NCI-H748 (cell line): ENCODE measurements around the gene SERPINE3.

Experiments
- DNase-seq: peaks from one replicate; lab custom pipeline; 2025; ENCODE audit not compliant: unreplicated experiment; lab: John Stamatoyannopoulos, UW

The SERPINE3 gene

GRCh38 chr13:51327961-51328360 is 11.5 kb upstream of the SERPINE3 start:
- DNase-seq, result no peak

DNA sequence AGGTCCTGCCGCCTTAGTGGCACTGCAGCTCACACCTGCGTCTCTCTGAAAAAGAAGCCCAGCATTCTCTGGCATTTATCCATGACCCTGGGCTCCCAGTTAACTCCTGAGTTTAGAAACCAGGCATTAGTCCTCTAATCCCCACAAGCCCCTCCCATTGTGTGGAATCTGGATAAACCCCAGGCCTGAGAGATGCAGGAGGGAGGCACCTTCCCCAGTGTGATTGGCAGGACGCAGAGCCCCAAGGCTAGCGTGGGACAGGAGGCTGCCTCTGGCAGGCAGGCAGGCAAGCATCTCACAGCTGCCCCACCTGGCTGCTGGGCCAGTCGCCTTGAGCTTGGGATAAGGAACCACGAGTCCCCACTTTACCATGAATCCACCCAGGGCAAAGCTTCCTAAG is 11.0 kb upstream of the SERPINE3 start:
- DNase-seq, result no peak

DNA sequence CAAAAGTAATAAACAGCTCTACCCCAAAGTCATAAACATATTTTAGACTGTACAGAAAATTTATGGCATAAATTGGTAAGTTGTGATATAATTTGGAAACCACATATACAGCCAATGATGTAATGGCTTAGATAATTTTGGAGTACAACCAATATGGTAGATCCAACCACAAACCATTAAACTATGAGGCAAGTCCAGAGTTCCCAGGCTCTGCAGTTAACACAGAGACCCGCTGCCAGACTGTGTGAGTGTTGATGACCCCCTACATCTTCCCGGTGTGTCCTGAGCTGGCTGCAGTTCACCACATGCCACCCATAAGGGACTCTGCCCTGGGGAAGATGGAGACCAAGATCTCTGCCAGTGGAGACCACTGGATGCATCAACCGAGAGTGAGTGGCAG is 9.9 kb upstream of the SERPINE3 start:
- no peak for DNase-seq

DNA sequence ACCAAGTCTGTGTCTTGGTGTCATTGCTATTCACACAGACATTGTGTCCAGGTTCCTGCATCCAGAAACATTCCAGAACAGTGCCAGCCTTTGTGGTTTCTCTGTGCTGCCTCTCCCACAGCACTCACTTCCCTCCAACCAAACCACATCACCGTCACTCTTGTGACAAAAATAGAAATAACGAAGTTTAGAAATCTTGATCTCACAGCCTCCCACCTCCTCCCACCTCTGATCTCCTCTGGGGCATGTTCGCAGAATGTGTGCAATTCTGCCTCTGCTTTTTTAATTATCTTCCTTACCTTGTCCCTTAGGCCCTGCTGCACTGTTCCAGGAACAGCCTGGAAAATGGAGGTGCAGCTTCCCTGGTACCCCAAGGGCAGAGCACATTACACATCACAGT is 8.7 kb upstream of the SERPINE3 start:
- no peak for DNase-seq

- DNase-seq, result no peak
Measured at GRCh38 chr13:51331354-51331861, 8.1 kb upstream of the SERPINE3 start.

GRCh38 chr13:51332566-51333361 is 6.7 kb upstream of the SERPINE3 start:
- no peak for DNase-seq

- no peak for DNase-seq
Measured at GRCh38 chr13:51333421-51333820, 6.1 kb upstream of the SERPINE3 start.

- no peak for DNase-seq
Measured at GRCh38 chr13:51333826-51334225, 5.7 kb upstream of the SERPINE3 start.

DNA sequence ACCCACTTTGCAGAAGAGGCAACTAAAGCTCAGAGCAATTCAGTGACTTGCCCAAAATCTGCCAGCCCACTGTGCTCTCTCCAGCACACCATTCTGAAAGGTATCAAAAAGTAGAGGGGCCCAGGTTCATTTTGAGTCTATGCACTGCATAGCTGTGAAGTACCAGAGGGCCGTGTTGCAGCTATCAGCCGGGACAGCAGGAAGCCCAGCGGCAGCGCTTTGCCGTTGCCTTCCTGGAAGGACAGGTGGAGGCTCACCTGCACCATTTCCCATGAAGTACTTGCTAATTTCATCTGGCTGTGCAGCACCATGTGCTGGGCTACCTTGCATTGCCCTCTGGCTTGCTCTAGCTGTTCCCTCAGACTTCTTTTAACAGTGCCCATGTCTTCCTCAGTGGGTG is 2.7 kb upstream of the SERPINE3 start:
- peak; percentile 13 for DNase-seq

DNA sequence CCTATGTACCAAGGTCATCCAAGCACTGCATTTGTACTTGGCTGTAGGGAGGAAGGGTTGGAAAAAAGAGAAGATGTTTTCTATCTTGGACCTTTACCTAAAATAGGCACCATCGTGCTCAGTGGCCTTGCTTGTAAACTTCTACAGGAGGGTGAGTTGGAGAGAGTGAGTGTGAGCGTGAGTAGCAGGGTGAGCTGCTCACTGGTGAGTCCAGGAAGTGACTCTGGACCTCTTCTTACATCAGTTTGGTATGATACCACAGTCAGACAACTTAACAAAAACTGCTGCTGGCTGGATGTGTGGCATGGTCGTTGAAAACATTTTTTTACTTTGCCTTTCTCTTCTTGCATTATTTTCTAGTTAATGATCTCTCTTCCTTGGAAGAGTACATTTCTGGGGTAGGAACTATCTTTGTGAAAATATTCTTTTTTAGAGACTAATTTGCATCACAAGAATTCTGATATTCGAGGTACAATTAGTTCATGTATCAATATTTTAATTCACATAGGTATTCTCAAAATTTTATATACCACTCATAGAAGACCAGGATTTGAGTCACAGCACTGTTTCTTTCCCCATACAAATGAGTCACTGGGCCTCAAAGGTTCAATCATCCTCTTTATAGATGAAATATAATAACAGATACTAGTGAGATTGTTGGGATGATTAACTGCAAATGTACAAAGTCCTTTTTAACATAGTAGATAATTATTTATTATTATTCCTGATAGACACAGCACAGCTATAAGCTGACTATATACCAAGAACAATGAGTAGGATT is 651 bp downstream of the SERPINE3 start:
- no peak for DNase-seq

- no peak for DNase-seq
Measured at GRCh38 chr13:51341232-51341631, 1.7 kb downstream of the SERPINE3 start.

DNA sequence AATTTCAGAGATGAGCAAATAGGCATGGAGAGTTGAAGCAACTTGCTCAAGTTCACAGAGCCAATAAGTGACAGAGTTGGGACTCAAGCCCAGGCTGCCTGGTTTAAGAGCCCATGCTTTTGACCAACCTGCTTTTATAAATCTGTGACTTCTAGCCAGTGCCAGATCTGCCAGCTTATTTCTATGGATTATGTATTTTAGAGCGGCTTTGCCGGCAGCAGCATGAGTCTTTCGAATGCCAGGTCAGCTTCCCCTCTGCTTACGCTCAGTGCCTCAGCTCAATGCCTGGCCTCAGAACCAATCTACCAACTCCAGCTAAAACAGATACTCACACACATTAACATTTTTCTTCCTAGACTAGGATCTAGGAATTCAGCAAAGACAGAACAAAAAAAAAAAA is 2.3 kb downstream of the SERPINE3 start:
- no peak for DNase-seq

- no peak for DNase-seq
Measured at GRCh38 chr13:51342706-51343105, 3.2 kb downstream of the SERPINE3 start.

GRCh38 chr13:51343475-51343874 is 4.0 kb downstream of the SERPINE3 start:
- no peak for DNase-seq

DNA sequence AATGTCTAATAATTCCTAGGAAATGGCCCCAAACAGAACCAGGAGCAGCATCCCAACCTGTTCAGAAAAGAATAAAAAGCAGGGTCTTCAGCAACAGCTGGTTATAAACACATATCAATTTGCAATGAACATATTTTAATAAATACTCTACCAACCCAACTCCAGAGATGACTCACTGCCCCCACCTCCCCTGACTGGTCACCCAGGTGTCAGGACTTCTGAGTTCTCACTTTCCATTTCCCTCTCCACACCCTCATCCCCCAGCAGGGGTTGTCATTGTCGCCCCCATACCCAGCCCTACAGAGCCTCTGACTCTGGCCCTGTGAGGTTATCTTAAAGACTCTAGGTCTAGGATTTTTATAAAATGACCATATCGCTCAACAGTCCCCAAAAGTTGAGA is 6.9 kb downstream of the SERPINE3 start:
- no peak for DNase-seq

GRCh38 chr13:51347099-51347498 is 7.6 kb downstream of the SERPINE3 start:
- no peak for DNase-seq

- no peak for DNase-seq
Measured at GRCh38 chr13:51348069-51348967, 8.8 kb downstream of the SERPINE3 start.

DNA sequence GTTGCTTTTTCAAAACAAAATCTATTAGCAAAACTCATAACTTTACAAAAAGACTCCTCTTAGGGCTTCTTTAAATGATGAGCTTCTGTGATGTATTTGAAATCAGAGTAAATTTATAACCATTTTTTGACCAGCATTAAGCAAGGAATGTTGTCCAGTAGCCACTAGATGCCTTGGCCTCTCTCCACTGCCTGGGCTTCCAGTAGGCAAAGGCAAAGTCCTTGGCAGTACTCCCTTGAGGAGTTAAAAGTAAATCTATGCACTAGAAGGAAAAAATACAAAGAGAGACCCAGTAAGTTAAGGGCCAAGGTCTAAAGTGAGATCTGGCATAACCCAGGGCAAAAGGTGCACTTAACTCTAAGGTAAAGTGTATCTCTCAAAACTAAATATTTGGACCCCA is 9.5 kb downstream of the SERPINE3 start:
- DNase-seq, result no peak

DNA sequence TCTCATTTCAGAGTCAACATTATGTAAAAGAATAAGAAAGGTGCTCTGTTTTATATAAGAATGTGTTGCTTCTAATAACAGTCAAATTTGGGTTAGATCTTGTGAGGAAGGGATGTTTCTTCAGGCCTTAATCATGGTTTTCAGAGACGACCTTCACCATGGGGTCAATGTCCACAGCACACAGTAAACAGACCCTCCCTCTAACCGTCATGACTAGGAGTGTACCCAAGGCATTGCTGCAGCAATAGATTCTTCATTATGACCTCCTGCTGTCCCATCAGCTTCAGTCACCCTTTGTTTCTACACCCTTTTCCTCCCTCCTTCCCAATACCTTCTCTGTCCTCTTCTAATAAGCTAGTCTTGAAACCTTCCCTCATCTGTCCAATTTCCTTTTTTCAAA is 15.7 kb downstream of the SERPINE3 start:
- no peak for DNase-seq

DNA sequence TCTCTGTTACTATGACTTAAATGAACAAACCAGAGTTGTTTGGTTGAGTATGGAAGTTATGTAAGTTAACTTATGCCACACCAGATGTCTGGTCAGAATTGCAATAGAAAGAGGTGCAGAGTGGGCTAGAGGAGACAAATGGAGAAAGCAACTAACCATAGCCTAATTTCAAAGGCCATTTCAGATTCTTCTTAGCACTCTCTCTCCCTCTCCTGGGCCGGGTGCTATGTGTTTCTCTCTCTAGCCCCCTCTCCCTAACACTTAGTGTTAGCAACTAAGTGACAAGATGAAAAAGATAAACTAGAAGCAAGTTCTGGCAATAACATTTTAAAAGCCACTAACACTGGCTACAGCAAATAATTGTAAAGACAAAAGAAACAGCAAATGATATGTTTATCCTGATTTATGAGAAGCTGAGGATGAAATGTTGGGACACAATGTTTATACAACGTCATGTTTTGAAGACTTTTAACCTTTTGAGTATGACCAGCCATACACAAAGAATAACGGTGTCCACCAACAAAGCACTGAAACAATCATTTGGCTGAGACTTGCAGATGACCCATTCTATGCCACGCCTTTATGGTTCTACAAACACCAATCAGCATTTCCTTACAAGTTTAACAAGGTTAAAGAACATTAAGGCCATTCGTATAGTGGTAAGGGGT is 18.6 kb downstream of the SERPINE3 start:
- DNase-seq, result no peak

GRCh38 chr13:51359352-51359751 is 19.9 kb downstream of the SERPINE3 start:
- DNase-seq, result no peak
